Activated CD4-positive, alpha-beta T cell treated with anti-CD3 and anti-CD28 coated beads, Interleukin-2, amount 50 U/mL, for 48 hours (primary cell): ENCODE results near the gene SLC16A10.
"Not testable (repeated sequence)": the region's sequence is repeated elsewhere in the genome, so short reads cannot be mapped to it uniquely, and the experiment has no call there.

Experiments
- DNase-seq, 2 experiments: peaks; one replicate each; pipeline ENCODE4 v3.0.0-alpha.2; 2020

SLC16A10 gene, protein sequence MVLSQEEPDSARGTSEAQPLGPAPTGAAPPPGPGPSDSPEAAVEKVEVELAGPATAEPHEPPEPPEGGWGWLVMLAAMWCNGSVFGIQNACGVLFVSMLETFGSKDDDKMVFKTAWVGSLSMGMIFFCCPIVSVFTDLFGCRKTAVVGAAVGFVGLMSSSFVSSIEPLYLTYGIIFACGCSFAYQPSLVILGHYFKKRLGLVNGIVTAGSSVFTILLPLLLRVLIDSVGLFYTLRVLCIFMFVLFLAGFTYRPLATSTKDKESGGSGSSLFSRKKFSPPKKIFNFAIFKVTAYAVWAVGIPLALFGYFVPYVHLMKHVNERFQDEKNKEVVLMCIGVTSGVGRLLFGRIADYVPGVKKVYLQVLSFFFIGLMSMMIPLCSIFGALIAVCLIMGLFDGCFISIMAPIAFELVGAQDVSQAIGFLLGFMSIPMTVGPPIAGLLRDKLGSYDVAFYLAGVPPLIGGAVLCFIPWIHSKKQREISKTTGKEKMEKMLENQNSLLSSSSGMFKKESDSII

DNA sequence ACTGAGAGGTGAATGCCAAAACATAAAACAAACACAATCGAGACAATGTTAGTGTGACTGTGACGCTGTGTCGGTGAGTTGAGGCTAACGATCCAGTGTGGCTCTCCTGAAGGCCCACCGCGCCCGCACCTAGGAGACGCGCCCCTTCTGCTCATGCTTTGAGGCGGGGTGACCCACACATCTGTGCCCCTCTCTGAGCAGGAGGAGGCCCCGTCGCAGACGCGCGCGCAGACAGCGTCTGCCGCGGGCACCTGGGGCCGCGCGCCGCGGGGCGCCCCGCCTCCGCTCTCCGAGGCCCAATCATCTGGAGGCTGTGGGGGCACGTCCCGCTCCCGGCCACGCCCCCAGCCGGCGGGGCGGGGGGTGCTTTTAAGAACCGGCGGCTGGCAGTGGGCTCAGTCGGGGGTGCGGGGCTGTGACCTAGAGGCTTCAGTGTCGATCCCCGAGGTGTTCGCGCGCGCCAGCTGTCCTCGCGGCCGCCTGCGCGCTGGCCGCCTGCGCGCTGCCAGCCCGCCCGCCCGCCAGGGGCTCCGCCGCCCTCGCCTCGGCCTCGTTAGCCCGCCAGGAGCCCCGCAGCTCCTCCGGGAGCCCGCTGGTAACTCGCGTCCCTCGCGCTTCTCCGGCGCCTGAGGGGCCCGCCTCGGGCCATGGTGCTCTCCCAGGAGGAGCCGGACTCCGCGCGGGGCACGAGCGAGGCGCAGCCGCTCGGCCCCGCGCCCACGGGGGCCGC lies at the start of gene SLC16A10:
TSS of gene SLC16A10 (plus strand) at position 398 of the 730 bp plus-strand sequence. CDS start at position 648, 250 bp downstream.
- peak; percentile 73 to 77 for DNase-seq

GRCh38 chr6:111038534-111039252 lies 48.6 kb upstream of the SLC16A10 start:
- peak; percentile 21 to 34 for DNase-seq

GRCh38 chr6:111041917-111042316 lies 45.4 kb upstream of the SLC16A10 start:
- no peak for DNase-seq

DNA sequence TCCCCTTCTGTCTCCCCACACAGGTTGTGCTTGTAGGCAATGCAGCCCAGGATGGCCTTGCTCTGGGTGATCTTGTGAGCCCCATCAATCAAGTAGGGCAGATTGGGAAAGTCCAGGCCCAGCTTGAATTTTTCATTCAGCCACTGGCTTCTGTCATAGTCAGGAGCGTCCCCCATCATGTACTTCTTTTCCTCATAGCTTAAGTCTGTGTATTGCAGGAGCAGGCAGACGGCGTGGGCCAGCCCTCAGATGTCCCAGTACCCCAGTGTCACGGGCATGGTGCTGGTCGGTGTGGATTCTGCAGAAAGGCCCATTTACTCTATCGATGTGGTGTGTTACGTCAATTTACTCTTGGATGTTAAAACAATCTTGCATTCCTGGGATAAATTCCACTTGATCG lies 40.1 kb upstream of the SLC16A10 start:
- no peak for DNase-seq

- no peak for DNase-seq
Observed at GRCh38 chr6:111050261-111051023, 36.9 kb upstream of the SLC16A10 start.

- DNase-seq: no peak
Observed at GRCh38 chr6:111052171-111052570, 35.1 kb upstream of the SLC16A10 start.

- peak; percentile 19 to 30 for DNase-seq
Observed at GRCh38 chr6:111057074-111057752, 30.1 kb upstream of the SLC16A10 start.

GRCh38 chr6:111061508-111061907 lies 25.8 kb upstream of the SLC16A10 start:
- peak in 1 of 2 experiments; percentile 4 for DNase-seq

GRCh38 chr6:111061985-111062384 lies 25.3 kb upstream of the SLC16A10 start:
- not testable (repeated sequence) for DNase-seq

- not testable (repeated sequence) for DNase-seq
Observed at GRCh38 chr6:111062860-111063259, 24.4 kb upstream of the SLC16A10 start.

DNA sequence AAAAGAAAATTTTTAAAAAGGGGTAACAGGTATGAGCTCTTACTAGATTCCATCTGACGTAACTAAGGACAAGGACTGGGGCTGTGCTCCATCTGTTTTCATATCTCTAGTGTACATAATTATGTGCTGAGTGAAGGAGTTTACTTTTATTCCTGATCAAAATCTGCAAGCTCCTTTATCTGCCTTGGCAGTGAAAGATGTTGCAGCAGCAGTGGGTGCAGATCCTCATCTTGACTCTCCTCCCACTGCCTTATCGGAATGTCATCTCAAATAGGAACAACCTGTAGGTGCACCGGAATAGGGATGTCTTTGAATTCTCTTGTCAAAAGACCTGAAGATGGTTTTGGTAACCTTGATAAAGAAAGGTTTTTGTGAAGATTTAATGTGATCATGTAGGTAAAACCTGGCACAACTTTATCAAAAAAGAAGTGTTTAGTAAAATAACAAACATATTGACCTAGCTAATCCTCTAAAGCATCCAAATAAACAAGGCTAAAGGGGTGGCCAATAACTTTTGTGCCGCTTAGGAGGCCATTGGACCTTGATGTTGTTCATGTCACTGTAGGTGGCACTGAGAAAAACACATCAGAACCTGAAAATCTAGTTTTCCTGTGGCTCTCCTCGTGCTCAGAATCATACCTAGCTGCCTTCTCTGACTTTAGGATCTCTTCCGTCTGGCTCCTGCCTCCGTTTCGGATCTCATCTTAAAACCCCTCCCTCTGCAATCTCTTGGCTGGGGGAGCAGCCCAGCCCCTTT lies 19.0 kb upstream of the SLC16A10 start:
- no peak for DNase-seq

- no peak for DNase-seq
Observed at GRCh38 chr6:111068866-111069234, 18.5 kb upstream of the SLC16A10 start.

DNA sequence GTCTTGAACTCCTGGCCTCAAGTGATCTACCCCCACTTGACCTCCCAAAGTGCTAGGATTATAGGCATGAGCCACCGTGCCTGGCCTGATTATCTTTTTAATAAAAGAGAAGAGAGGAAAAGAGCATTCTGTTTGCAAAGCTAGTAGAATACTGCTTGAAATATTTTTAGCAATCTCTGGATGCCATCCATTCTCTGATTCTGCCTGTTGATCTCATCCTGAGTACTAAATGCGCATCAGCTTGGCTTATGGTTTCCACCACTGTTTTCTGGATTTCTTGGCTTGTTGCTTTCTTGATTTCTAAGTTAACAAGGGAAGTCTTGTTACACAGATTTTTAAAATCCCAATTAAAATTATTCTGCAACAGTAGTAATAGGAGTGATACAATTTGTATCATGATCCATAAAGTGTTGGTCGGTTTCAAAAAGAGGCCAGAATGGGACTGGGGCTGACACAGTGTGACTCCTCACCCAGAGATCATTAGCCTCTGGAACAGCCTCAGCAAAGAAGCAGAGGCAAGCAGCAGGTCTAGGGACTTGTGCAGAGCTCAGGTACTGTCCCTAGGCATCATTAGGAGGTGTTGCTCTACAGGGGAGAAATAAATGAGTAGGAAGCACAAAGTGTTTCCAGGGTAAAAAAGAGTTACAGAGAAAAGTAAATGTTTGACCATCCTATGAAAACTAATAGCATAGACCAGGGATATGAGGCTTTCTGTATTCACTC lies 17.8 kb upstream of the SLC16A10 start:
- DNase-seq: no peak

DNA sequence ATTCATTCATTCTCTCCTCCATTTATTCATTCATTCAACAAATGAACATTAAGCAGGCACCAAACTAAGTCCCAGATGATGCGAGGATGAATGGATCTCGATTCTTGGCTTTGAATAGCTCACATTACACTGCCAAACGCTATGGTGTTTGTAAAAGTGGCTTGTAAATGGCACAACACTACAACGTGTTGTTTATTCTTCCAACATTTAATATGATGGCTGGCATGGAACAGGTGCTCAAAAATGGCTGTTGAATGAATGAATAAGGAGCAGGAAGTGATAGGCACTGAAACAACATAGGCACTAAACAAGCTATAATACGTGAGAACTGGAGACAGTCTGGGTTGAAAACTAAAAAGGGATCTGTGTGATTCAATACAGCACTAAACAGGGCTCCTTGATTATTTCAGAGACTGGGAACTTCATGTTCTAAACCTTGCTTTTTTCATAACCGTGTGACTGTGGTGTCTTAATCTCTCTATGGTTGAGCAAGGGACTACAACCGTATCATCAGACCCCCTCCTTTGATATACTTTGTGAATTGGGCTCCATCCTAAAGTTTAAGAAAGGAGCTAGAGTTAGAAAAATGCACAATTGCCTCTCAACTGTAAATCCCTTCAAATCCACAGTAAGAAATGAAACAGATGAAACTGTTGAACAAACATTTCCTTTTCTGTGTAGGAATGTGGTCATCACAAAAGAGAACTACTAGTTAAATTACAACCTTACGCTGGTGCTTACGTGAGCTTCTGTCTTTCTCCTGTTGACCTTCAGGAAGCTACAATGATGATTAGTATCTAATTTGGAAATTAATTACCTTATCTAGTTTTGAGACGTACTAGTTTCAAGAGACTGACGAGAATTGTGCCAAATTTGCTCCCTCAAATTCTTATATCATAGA lies 16.9 kb upstream of the SLC16A10 start:
- DNase-seq: no peak

DNA sequence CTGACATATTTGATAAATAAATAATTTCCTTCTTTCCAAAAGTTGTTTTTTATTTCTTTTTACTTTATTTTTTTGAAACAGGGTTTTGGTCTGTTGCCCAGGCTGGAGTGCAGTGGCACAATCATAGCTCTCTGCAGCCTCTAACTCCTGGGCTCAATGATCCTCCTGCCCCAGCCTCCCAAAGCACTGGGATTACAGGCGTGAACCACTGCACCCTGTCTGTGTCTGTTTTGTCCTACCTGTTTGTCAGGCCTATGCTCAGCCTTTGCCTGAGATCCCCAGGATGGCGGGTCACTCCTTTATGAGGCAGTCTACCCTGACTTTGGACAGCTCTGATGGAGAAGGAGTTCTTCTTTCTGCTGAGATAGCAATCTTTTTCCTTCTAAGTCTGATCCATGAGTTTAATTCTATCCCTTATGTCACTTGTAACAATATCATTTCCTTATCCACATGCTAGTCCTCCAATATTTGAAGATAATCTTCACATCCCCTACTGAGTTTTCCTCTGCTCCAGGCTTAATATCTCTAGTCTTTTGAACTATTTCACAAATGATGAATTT lies 14.4 kb upstream of the SLC16A10 start:
- DNase-seq: no peak

- DNase-seq: no peak
Observed at GRCh38 chr6:111074311-111074710, 13.0 kb upstream of the SLC16A10 start.

DNA sequence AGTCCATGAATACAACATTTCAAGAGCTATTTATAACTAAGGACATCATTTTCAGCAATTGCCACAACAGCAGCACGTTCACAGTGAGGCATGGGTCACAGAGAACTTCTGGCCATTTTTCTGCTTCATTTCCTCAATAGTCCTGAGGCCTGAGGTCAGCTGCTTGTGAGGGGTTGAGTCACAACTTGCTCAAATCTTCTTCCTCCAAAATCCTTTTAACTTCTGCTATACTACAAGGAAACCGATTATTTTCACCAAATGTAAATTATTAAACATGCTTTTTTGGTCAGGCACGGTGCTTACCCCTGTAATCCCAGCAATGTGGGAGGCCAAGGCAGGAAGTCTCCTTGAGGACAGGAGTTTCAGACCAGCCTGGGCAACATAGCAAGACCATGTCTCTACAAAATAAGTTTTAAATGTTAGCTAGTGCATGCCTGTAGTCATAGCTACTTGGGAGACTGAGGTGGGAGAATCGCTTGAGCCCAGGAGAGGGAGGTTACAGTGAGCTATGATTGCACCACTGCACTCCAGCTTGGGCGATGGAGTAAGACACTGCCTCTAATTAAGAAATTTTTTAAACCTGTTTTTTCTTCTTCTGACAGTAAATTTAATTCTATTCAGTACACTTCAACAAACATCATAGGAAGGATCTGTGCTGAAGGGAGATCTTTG lies 11.1 kb upstream of the SLC16A10 start:
- DNase-seq: no peak

DNA sequence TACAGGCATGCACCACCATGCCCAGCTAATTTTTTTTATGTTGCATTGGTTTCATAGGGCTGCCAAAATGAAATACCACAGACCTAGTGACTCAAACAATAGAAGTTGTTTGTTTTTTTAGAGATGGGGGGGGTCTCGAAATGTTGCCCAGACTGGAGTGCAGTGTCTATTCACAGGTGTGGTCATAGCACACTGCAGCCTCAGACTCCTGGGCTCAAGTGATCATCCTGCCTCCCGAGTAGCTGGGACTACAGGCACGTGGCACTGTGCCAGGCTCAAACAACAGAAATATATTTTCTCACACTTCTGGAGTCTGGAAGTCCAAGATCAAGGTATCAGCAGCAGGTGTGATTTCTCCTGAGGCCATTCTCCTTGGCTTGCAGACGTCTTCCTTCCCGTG lies 6.6 kb upstream of the SLC16A10 start:
- DNase-seq: no peak
